Liver (tissue), 3 donors: Measurements from ENCODE around the gene MPPE1.

Source experiments
- EGR1 ChIP-seq, 2 donors: IDR thresholded peaks; 2 replicates each; pipeline ENCODE4 v1.6.1; 2016 to 2018; ENCODE audit warnings: antibody characterized with exemption in 2 of 2, low read depth in 2 of 2
- FOXA1 ChIP-seq: IDR thresholded peaks from 2 replicates; pipeline ENCODE4 v1.6.1; 2016; ENCODE audit warnings: antibody characterized with exemption
- GABPA ChIP-seq, 2 donors: IDR thresholded peaks in 1 of 2; conservative IDR thresholded peaks in 1 of 2; 2 replicates each; pipeline ENCODE4 v1.6.1; 2016; ENCODE audit warnings: antibody characterized with exemption in 2 of 2, mild to moderate bottlenecking in 1 of 2, moderate library complexity in 1 of 2
- JUND ChIP-seq, 2 donors: IDR thresholded peaks; 2 replicates each; pipeline ENCODE4 v1.6.1; 2016; ENCODE audit warnings: antibody characterized with exemption in 2 of 2
- RAD21 ChIP-seq, 2 donors: IDR thresholded peaks; 2 replicates each; pipeline ENCODE4 v1.6.1; 2016; ENCODE audit warnings: antibody characterized with exemption in 2 of 2, mild to moderate bottlenecking in 2 of 2
- RXRA ChIP-seq, 2 donors: IDR thresholded peaks; 2 replicates each; pipeline ENCODE4 v1.6.1; 2017 to 2018; ENCODE audit warnings: antibody characterized with exemption in 2 of 2, mild to moderate bottlenecking in 1 of 2
- TAF1 ChIP-seq: conservative IDR thresholded peaks from 2 replicates; pipeline ENCODE4 v1.6.1; 2016; ENCODE audit warnings: antibody characterized with exemption, mild to moderate bottlenecking
- YY1 ChIP-seq: IDR thresholded peaks from 2 replicates; pipeline ENCODE4 v1.6.1; 2016; ENCODE audit warnings: antibody characterized with exemption, mild to moderate bottlenecking
- TF ChIP-seq, protein P1 (sequence below): fragments of 150-350 bp; IDR thresholded peaks from 2 replicates; pipeline ENCODE4 v1.5.1; 2017; ENCODE audit warnings: improper control_type of control experiment, low read depth, low read length; ENCODE audit not compliant: missing input control
- TF ChIP-seq, protein P2 (sequence below): IDR thresholded peaks from 2 replicates; pipeline ENCODE4 v1.6.1; 2016; ENCODE audit warnings: antibody characterized with exemption, mild to moderate bottlenecking
- TF ChIP-seq, protein P3 (sequence below): IDR thresholded peaks from 2 replicates; pipeline ENCODE4 v1.6.1; 2016; ENCODE audit warnings: antibody characterized with exemption
- donor health status: healthy.
- donor health status: healthy.

DNA sequence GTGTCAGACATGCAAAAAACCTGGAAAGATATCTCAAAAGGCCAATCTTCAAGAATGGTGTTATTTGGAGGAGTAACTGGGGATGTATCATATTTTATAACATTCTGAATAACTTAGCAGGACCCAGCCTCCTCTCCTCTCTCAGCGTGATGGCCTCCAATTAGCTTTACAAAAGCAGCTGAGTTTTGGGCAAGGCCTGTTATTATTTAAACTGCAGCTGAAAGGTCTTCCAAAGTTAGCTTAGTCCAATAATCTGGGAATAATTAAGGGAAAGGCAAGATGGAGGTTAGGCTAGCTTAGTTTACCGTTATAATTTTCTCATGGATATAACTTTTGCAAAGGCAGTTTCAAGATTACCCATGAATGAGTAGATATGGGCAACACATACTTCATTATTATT lies 32.8 kb upstream of the MPPE1 start:
- TF ChIP-seq JUND (IDR thresholded peaks at IDR 0.05) (no peak), RAD21 (IDR thresholded peaks at IDR 0.05) (no peak), TAF1 (no peak), GABPA (IDR thresholded peaks at IDR 0.05 in 1 of 2, conservative IDR thresholded peaks at IDR 0.05 in 1 of 2) (no peak), YY1 (no peak), EGR1 (IDR thresholded peaks at IDR 0.05; ENCODE audit: low read depth in 2 of 2) (no peak), FOXA1 (no peak), RXRA (IDR thresholded peaks at IDR 0.05) (no peak)
- TF ChIP-seq, protein P1, sequence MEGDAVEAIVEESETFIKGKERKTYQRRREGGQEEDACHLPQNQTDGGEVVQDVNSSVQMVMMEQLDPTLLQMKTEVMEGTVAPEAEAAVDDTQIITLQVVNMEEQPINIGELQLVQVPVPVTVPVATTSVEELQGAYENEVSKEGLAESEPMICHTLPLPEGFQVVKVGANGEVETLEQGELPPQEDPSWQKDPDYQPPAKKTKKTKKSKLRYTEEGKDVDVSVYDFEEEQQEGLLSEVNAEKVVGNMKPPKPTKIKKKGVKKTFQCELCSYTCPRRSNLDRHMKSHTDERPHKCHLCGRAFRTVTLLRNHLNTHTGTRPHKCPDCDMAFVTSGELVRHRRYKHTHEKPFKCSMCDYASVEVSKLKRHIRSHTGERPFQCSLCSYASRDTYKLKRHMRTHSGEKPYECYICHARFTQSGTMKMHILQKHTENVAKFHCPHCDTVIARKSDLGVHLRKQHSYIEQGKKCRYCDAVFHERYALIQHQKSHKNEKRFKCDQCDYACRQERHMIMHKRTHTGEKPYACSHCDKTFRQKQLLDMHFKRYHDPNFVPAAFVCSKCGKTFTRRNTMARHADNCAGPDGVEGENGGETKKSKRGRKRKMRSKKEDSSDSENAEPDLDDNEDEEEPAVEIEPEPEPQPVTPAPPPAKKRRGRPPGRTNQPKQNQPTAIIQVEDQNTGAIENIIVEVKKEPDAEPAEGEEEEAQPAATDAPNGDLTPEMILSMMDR: no peak
- TF ChIP-seq, protein P2, sequence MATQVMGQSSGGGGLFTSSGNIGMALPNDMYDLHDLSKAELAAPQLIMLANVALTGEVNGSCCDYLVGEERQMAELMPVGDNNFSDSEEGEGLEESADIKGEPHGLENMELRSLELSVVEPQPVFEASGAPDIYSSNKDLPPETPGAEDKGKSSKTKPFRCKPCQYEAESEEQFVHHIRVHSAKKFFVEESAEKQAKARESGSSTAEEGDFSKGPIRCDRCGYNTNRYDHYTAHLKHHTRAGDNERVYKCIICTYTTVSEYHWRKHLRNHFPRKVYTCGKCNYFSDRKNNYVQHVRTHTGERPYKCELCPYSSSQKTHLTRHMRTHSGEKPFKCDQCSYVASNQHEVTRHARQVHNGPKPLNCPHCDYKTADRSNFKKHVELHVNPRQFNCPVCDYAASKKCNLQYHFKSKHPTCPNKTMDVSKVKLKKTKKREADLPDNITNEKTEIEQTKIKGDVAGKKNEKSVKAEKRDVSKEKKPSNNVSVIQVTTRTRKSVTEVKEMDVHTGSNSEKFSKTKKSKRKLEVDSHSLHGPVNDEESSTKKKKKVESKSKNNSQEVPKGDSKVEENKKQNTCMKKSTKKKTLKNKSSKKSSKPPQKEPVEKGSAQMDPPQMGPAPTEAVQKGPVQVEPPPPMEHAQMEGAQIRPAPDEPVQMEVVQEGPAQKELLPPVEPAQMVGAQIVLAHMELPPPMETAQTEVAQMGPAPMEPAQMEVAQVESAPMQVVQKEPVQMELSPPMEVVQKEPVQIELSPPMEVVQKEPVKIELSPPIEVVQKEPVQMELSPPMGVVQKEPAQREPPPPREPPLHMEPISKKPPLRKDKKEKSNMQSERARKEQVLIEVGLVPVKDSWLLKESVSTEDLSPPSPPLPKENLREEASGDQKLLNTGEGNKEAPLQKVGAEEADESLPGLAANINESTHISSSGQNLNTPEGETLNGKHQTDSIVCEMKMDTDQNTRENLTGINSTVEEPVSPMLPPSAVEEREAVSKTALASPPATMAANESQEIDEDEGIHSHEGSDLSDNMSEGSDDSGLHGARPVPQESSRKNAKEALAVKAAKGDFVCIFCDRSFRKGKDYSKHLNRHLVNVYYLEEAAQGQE: no peak
- TF ChIP-seq, protein P3, sequence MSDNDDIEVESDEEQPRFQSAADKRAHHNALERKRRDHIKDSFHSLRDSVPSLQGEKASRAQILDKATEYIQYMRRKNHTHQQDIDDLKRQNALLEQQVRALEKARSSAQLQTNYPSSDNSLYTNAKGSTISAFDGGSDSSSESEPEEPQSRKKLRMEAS: no peak
